Upper lobe of left lung (tissue), 4 donors: ENCODE measurements around the gene CPNE7.

Experiments
- POLR2A ChIP-seq, 4 donors: fragments of 450-650 bp; IDR thresholded peaks; one replicate each; pipeline ENCODE4 v1.5.1; 2016 to 2017; ENCODE audit warnings: antibody characterized with exemption in 4 of 4, mild to moderate bottlenecking in 2 of 4
- TF ChIP-seq, protein P1 (sequence below), 6 experiments: fragments of 450-650 bp in 4 of 6; fragments of 200-600 bp in 2 of 6; sonication (generic) in 2 of 6; IDR thresholded peaks; one replicate each; pipeline ENCODE4 v1.5.1; 2016 to 2019; ENCODE audit warnings: antibody characterized with exemption in 6 of 6

DNA sequence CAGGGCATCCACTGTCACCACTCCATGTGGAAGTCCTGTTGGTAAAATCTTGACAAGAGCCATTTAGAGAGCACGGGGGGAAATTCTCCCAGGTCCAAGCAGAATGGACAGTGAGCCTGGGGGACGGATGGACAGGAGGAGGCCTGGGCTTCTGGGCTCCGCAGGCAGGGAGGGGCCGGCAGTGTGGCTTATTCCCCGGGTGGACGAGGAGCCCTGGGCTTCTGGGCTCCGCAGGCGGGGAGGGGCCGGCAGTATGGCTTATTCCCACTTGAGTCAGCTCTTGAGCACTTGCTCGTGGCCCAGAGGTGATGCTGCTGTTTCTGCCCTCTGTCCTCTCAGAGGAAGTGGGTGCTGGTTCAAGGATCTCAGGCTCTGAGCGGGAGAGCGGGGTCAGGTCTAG lies 37.3 kb upstream of the CPNE7 start:
- no peak for TF ChIP-seq POLR2A (IDR thresholded peaks at IDR 0.05)
- TF ChIP-seq, protein P1, sequence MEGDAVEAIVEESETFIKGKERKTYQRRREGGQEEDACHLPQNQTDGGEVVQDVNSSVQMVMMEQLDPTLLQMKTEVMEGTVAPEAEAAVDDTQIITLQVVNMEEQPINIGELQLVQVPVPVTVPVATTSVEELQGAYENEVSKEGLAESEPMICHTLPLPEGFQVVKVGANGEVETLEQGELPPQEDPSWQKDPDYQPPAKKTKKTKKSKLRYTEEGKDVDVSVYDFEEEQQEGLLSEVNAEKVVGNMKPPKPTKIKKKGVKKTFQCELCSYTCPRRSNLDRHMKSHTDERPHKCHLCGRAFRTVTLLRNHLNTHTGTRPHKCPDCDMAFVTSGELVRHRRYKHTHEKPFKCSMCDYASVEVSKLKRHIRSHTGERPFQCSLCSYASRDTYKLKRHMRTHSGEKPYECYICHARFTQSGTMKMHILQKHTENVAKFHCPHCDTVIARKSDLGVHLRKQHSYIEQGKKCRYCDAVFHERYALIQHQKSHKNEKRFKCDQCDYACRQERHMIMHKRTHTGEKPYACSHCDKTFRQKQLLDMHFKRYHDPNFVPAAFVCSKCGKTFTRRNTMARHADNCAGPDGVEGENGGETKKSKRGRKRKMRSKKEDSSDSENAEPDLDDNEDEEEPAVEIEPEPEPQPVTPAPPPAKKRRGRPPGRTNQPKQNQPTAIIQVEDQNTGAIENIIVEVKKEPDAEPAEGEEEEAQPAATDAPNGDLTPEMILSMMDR (IDR thresholded peaks at IDR 0.05): no peak
